Astrocyte of the cerebellum (primary cell): ENCODE measurements around the gene GGCX.

Experiments
- DNase-seq: peaks from one replicate; pipeline ENCODE4 v3.0.0-alpha.2; 2011; ENCODE audit warnings: low read depth
- H3K4me3 ChIP-seq: 2 replicates; pipeline ENCODE4 v1.5.1; 2011; ENCODE audit warnings: mild to moderate bottlenecking, low read depth, low read length, moderate library complexity
- in situ Hi-C: cut with HindIII; loops from 2 replicates; pipeline ENCODE4 v1.10.0; 2017; ENCODE audit warnings: low sequenced_read_pairs
- TF ChIP-seq, protein P1 (sequence below): IDR thresholded peaks from 2 replicates; pipeline ENCODE4 v1.5.1; 2012; ENCODE audit warnings: low read length, low read depth, moderate library complexity, mild to moderate bottlenecking; ENCODE audit errors: missing control alignments

GGCX gene

DNA sequence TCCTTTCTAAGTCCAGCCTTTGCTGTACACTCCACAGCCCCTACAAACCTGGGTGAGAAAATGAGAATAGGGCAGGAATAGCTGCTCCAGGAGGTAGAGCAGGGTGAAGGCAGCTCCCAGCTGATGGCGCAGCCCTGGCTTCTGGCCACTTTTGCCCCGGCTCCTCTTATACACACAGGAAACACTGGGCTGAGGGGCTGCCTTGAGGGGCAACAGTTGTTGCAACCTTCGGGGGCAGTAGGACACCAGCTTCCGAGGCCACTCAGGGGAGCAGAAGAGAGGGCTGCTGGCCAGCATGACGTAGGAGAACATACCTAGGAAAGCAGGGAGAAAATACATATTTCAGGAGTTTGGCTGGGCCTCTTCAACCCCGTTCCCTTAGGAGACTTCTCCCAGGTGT, 8.1 kb downstream of the GGCX start:
- H3K4me3 ChIP-seq, result no peak overlapping the region
- in situ Hi-C loops, result no loop called here
- no peak for DNase-seq
- TF ChIP-seq, protein P1, sequence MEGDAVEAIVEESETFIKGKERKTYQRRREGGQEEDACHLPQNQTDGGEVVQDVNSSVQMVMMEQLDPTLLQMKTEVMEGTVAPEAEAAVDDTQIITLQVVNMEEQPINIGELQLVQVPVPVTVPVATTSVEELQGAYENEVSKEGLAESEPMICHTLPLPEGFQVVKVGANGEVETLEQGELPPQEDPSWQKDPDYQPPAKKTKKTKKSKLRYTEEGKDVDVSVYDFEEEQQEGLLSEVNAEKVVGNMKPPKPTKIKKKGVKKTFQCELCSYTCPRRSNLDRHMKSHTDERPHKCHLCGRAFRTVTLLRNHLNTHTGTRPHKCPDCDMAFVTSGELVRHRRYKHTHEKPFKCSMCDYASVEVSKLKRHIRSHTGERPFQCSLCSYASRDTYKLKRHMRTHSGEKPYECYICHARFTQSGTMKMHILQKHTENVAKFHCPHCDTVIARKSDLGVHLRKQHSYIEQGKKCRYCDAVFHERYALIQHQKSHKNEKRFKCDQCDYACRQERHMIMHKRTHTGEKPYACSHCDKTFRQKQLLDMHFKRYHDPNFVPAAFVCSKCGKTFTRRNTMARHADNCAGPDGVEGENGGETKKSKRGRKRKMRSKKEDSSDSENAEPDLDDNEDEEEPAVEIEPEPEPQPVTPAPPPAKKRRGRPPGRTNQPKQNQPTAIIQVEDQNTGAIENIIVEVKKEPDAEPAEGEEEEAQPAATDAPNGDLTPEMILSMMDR, result no peak

DNA sequence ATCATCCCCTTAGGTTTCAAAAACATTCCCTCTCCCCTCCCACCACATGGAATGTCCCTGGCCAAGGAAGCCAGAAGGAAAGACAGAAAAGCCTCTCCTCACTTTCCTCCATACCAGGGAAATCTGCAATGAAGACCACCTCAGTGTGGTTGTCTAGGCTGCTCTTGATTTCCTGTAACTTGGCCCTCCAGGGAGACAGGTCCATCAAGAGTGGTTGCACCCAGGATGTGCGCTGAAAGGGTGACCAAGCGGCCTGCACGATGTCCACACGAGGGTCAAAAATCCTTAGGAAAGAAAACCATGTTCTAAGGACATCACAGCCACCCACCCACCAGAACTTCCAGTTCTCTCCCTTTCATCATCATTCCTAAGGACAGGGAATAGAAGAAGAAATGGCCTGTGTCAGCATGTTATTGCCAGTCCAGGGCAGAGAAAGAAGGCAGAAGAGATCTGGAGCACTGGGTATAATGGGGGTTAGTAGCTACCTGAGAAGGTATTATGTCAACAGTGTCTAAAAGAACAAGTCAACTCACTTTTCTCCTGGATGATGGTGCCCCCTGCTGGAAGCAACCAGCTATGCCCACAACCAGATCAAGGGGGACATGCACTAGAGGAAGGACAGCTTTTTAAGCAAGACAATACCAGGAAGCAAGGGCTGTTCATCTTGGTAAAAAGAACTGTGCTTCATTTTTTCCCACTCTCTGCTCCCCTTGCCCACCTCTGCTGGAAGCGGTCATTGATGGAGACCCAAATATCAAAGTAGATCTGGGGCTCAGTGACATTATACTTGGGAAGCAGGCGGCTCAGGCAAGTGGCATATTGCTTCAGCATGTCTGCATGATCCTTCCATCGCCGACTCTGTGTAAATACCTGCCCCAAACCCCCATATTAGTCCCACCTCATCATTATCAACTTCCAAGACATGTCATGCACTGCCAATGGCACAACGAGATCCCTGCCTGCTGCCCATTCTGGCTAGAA, 9.3 kb downstream of the GGCX start:
- peak; percentile 67 for DNase-seq
- TF ChIP-seq, protein P1, result peak; percentile 92
- no peak overlapping the region for H3K4me3 ChIP-seq
- in situ Hi-C loops, result no loop called here

DNA sequence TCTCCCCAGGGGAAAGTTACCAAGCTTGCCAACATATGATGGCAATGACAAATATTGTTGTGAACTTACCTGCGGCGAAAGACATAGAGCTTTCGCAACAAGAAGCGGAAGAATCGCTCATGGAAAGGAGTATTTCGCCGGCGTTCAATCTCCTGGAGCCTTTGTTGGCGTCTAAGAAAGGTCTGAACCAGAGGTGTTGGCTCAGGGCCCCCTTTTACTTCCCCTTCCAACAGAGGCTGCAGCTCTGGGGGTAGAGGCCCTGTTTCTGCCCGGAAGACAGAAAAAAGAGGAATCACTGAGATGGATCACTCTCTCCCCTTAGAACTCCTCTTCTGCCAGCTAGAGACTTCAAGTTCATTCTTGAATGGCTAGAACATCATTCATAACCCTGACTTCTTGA, 10.8 kb downstream of the GGCX start:
- in situ Hi-C loops, result no loop called here
- no peak for DNase-seq
- TF ChIP-seq, protein P1, result no peak
- no peak overlapping the region for H3K4me3 ChIP-seq

DNA sequence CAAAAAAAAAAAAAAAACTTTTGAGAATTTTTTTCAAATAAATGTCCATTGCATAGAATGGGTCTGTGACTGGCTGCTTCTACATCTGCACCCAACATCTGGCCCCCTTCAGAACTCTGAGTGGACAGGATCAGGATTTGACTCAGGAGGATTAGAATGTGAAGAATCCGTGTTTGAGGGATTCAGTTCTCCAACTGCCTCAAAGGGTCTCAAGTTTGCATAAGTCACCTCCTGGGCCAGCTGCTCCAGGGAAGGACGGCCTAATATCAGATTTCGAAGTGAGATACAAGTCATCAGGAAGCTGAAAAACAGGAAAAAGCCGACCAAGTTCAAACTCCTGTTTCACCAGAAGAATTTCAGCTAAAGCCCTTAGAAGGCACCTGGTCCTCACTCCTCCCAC, 11.5 kb downstream of the GGCX start:
- DNase-seq, result peak; percentile 74
- in situ Hi-C loops, result no loop called here
- no peak overlapping the region for H3K4me3 ChIP-seq
- TF ChIP-seq, protein P1, result no peak

DNA sequence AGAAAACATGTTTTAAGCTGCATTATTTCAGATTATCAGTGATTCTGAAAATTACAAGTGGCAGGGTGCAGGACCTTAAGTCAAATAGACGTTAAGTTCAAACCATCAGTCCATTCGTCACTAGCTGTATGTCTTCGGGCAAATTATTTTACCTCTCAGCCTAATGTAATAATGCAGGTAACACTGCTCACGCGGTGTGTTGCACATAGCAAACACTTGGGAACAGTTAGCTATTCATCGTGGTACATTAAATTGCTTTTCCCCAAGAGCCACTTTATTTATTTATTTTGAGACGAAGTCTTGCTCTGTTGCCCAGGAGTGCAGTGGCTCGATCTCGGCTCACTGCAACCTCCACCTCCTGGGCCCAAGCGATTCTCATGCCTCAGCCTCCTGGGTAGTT, 12.2 kb downstream of the GGCX start:
- TF ChIP-seq, protein P1, result no peak
- H3K4me3 ChIP-seq, result no peak overlapping the region

DNA sequence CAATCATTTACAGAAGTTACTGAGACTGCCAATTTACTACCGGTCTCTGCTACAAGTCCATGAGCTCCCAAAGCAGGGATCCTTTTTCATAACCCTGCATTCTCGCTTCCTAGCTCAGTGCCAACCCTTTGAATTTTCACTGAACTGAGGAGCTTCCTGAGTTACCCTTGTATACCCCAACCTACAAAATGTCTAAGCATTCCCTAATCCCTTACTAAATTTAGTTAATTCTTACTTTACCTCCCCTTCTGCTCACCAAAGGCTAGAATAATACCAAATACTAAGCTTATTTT, 12.7 kb downstream of the GGCX start:
- H3K4me3 ChIP-seq, result no peak overlapping the region
- TF ChIP-seq, protein P1, result no peak
- DNase-seq, result no peak
- in situ Hi-C loops, result no loop called here

More for the DNA sequence above, 12.2 kb downstream of the GGCX start:
- no peak for DNase-seq
- in situ Hi-C loops, result no loop called here
